ENCODE measurements around the gene SLC1A5. TPM values are rescaled to one million over a fixed set of nuclear protein-coding genes. Genes with fewer than 3 reads are reported as not detected.
A peak's percentile ranks its signal among the peaks of the same experiment; 100 is the strongest.

Gene SLC1A5
- total and polyA plus RNA-seq, 2 donors (not counting 3 experiments of a cell fraction or from before 2014, with no cell fraction given) = 114 TPM

- Histone ChIP-seq H3K4me2 (ENCODE audit: insufficient read depth, low read length) (peak overlapping the region; percentile 29), H3K9me3 (replicated peaks; ENCODE audit: control insufficient read depth, insufficient read depth, low read length) (no peaks in the 10 kb centered on the region), H3K79me2 (ENCODE audit: control insufficient read depth, insufficient read depth, low read length) (peaks cover 35% of the 10 kb centered on the region), H3K9me1 (replicated peaks; ENCODE audit: control insufficient read depth, extremely low read depth, insufficient read depth, low read length) (no peaks in the 10 kb centered on the region), H3K27ac (ENCODE audit: insufficient read depth, low read depth, low read length) (peak overlapping the region; percentile 67), H4K20me1 (replicated peaks; ENCODE audit: control insufficient read depth, extremely low read depth, insufficient read depth, low read length) (no peaks in the 10 kb centered on the region), H3K4me1 (ENCODE audit: control insufficient read depth, extremely low read depth, insufficient read depth, low read length) (peaks cover 61% of the 10 kb centered on the region), H3K4me3 (replicated peaks in 1 of 3; ENCODE audit: insufficient read depth in 1 of 3, low read depth in 1 of 3, low read length in 3 of 3) (peak overlapping the region in 1 of 3 experiments; percentile 6), H3K27me3 (ENCODE audit: control insufficient read depth in 2 of 2, insufficient read depth in 2 of 2, low read length in 2 of 2) (no peaks in the 10 kb centered on the region), H2AFZ (ENCODE audit: low read depth, low read length) (no peak overlapping the region), H3K9ac (replicated peaks; ENCODE audit: extremely low read depth, insufficient read depth, low read length) (no peak overlapping the region), H3K36me3 (ENCODE audit: control insufficient read depth in 2 of 2, extremely low read depth in 1 of 2, insufficient read depth in 2 of 2, low read length in 2 of 2) (peaks cover 12 to 51% of the 10 kb centered on the region in 2 experiments)
- FAIRE-seq = peak; percentile 83
- DNase-seq (ENCODE audit: low read depth, low spot score) = peak; percentile 88
- intact Hi-C loops (cut with micrococcal nuclease) = loop anchor here (1.0 to 2.0 kb wide), 5 partner anchors 15 to 114 kb away; no protein-coding TSS in a partner anchor
- no TSS peak for BruUV-seq (replicated peaks)
- TF ChIP-seq, protein P1, sequence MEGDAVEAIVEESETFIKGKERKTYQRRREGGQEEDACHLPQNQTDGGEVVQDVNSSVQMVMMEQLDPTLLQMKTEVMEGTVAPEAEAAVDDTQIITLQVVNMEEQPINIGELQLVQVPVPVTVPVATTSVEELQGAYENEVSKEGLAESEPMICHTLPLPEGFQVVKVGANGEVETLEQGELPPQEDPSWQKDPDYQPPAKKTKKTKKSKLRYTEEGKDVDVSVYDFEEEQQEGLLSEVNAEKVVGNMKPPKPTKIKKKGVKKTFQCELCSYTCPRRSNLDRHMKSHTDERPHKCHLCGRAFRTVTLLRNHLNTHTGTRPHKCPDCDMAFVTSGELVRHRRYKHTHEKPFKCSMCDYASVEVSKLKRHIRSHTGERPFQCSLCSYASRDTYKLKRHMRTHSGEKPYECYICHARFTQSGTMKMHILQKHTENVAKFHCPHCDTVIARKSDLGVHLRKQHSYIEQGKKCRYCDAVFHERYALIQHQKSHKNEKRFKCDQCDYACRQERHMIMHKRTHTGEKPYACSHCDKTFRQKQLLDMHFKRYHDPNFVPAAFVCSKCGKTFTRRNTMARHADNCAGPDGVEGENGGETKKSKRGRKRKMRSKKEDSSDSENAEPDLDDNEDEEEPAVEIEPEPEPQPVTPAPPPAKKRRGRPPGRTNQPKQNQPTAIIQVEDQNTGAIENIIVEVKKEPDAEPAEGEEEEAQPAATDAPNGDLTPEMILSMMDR (IDR thresholded peaks at IDR 0.05; ENCODE audit: extremely low read depth in 1 of 2, insufficient read depth in 1 of 2, low read depth in 1 of 2, low read length in 2 of 2) = peak; percentile 98 to 99
- TF ChIP-seq GATA2 (IDR thresholded peaks at IDR 0.05; ENCODE audit: insufficient read depth, insufficient read length, low read depth, low read length) = no peak
- ChIA-PET POLR2A (interaction anchor here (2.3 kb wide), 1 partner anchor 15 kb away, joined by 11 read pairs; no protein-coding TSS in a partner anchor), CTCF (interaction anchor here (0.9 to 5.8 kb wide), 19 partner anchors 8 to 199 kb away, joined by 3 to 95 read pairs (median 7); partner anchors contain the start of genes DACT3 and PRKD2)
- dilution Hi-C loops (cut with MboI; ENCODE audit: extremely low pct_ligation_motif_present, low sequenced_read_pairs) = no loop called here
These were observed 59.6 kb downstream of the SLC1A5 start for GRCh38 chr19:46728693-46729339.

- peaks cover 12 to 49% of the 10 kb centered on the region in 2 experiments for H3K36me3 ChIP-seq (ENCODE audit: control insufficient read depth in 2 of 2, extremely low read depth in 1 of 2, insufficient read depth in 2 of 2, low read length in 2 of 2)
- H3K27ac ChIP-seq (ENCODE audit: insufficient read depth, low read depth, low read length) = peak overlapping the region; percentile 67
- FAIRE-seq (no peak), DNase-seq (ENCODE audit: low read depth, low spot score) (peak; percentile 95)
- ChIA-PET POLR2A (interaction anchor here (2.3 kb wide), 1 partner anchor 14 kb away, joined by 11 read pairs; no protein-coding TSS in a partner anchor), CTCF (interaction anchor here (0.9 to 5.8 kb wide), 19 partner anchors 9 to 199 kb away, joined by 3 to 95 read pairs (median 7); partner anchors contain the start of genes DACT3 and PRKD2)
- H3K9me1 ChIP-seq (replicated peaks; ENCODE audit: control insufficient read depth, extremely low read depth, insufficient read depth, low read length) = no peaks in the 10 kb centered on the region
- H3K27me3 ChIP-seq (ENCODE audit: control insufficient read depth in 2 of 2, insufficient read depth in 2 of 2, low read length in 2 of 2) = no peaks in the 10 kb centered on the region
- peak; percentile 60 for TF ChIP-seq POLR2AphosphoS5 (IDR thresholded peaks at IDR 0.05; ENCODE audit: insufficient read depth, low read depth, low read length)
- TF ChIP-seq FOS (IDR thresholded peaks at IDR 0.05; ENCODE audit: borderline replicate concordance, insufficient read depth, low read length) = no peak
- no peak overlapping the region for H3K9ac ChIP-seq (replicated peaks; ENCODE audit: extremely low read depth, insufficient read depth, low read length)
- no peaks in the 10 kb centered on the region for H3K9me3 ChIP-seq (replicated peaks; ENCODE audit: control insufficient read depth, insufficient read depth, low read length)
- H3K4me2 ChIP-seq (ENCODE audit: insufficient read depth, low read length) = peak overlapping the region; percentile 29
- H4K20me1 ChIP-seq (replicated peaks; ENCODE audit: control insufficient read depth, extremely low read depth, insufficient read depth, low read length) = no peaks in the 10 kb centered on the region
- intact Hi-C loops (cut with micrococcal nuclease) = loop anchor here (1.0 to 2.0 kb wide), 5 partner anchors 14 to 113 kb away; no protein-coding TSS in a partner anchor
- H3K4me1 ChIP-seq (ENCODE audit: control insufficient read depth, extremely low read depth, insufficient read depth, low read length) = peaks cover 57% of the 10 kb centered on the region
- dilution Hi-C loops (cut with MboI; ENCODE audit: extremely low pct_ligation_motif_present, low sequenced_read_pairs) = no loop called here
- BruUV-seq (replicated peaks) = no TSS peak
- H2AFZ ChIP-seq (ENCODE audit: low read depth, low read length) = no peak overlapping the region
- peak overlapping the region in 1 of 3 experiments; percentile 6 for H3K4me3 ChIP-seq (replicated peaks in 1 of 3; ENCODE audit: insufficient read depth in 1 of 3, low read depth in 1 of 3, low read length in 3 of 3)
- peaks cover 34% of the 10 kb centered on the region for H3K79me2 ChIP-seq (ENCODE audit: control insufficient read depth, insufficient read depth, low read length)
These were observed 60.2 kb downstream of the SLC1A5 start for GRCh38 chr19:46728208-46728607.

Measured in endothelial cell of umbilical vein (primary cell).